Peyer's patch (tissue), 4 donors: Measurements from ENCODE around the gene CFAP107.
"Not testable (repeated sequence)": the region's sequence is repeated elsewhere in the genome, so short reads cannot be mapped to it uniquely, and the experiment has no call there.

Source experiments
- CTCF ChIP-seq, 6 experiments: fragments of 450-650 bp in 4 of 6; fragments of 200-600 bp in 2 of 6; sonication (generic) in 1 of 6; IDR thresholded peaks; one replicate each; pipeline ENCODE4 v1.5.1; 2017 to 2019; ENCODE audit warnings: antibody characterized with exemption in 6 of 6, mild to moderate bottlenecking in 3 of 6, moderate library complexity in 1 of 6
- POLR2A ChIP-seq, 2 donors: fragments of 450-650 bp; IDR thresholded peaks; one replicate each; pipeline ENCODE4 v1.5.1; 2017; ENCODE audit warnings: antibody characterized with exemption in 2 of 2, mild to moderate bottlenecking in 2 of 2, moderate library complexity in 2 of 2

DNA sequence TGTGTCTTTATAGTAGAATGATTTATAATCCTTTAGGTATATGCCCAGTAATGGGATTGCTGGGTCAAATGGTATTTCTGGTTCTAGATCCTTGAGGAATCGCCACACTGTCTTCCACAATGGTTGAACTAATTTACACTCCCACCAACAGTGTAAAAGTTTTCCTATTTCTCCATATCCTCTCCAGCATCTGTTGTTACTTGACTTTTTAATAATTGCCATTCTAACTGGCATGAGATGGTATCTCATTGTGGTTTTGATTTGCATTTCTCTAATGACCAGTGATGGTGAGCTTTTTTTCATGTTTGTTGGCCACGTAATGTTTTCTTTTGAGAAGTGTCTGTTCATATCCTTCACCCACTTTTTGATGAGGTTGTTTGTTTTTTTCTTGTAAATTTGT, 14.9 kb upstream of the CFAP107 start:
- TF ChIP-seq CTCF, POLR2A (IDR thresholded peaks at IDR 0.05): not testable (repeated sequence)
